ENCODE measurements around the gene NPR1. TPM values are rescaled to one million over a fixed set of nuclear protein-coding genes. Genes with fewer than 3 reads are reported as not detected.

The NPR1 gene
- total RNA-seq, 1 donor from 2014 or later, result 45.9 TPM

- no peak for DNase-seq (ENCODE audit: extremely low spot score in 2 of 2)
- Histone ChIP-seq H3K4me1 (peaks cover 46% of the 10 kb centered on the region), H3K27me3 (no peaks in the 10 kb centered on the region), H3K27ac (peak overlapping the region; percentile 100), H3K4me3 (peak overlapping the region; percentile 91 to 95), H3K36me3 (peaks cover 0 to 22% of the 10 kb centered on the region in 2 donors), H3K9me3 (no peaks in the 10 kb centered on the region)
- intact Hi-C loops (cut with DNase I), result no loop called here
- TF ChIP-seq POLR2AphosphoS5 (IDR thresholded peaks at IDR 0.05; ENCODE audit: insufficient read depth in 1 of 2, low read depth in 1 of 2) (no peak), CTCF (IDR thresholded peaks at IDR 0.05) (peak in 1 of 3 experiments; percentile 11)
Measured at GRCh38 chr1:153633161-153633753, 45.2 kb upstream of the NPR1 start.

GRCh38 chr1:153633754-153634665, 44.5 kb upstream of the NPR1 start, which contains the start of gene CHTOP:
TSS of gene CHTOP (plus strand) at chr1:153634066. CDS start at chr1:153636589, 2,523 bp downstream.
- TF ChIP-seq POLR2A (IDR thresholded peaks at IDR 0.05) (peak in 1 of 2 donors; percentile 85), CTCF (IDR thresholded peaks at IDR 0.05) (peak in 1 of 3 experiments; percentile 27), POLR2AphosphoS5 (IDR thresholded peaks at IDR 0.05; ENCODE audit: insufficient read depth in 1 of 2, low read depth in 1 of 2) (peak; percentile 96 to 97)
- Histone ChIP-seq H3K4me3 (peak within 1 kb of the TSS; percentile 91 to 95), H3K27me3 (no peaks in the 10 kb centered on the region), H3K4me1 (peaks cover 49% of the 10 kb centered on the region), H3K9me3 (no peaks in the 10 kb centered on the region), H3K36me3 (peaks cover 0 to 29% of the 10 kb centered on the region in 2 donors), H3K27ac (peak within 1 kb of the TSS; percentile 100)
- DNase-seq (ENCODE audit: extremely low spot score in 2 of 2), result peak in 1 of 2 donors; percentile 99
- intact Hi-C loops (cut with DNase I), result no loop called here

- intact Hi-C loops (cut with DNase I), result no loop called here
- Histone ChIP-seq H3K4me1 (peaks cover 49% of the 10 kb centered on the region), H3K4me3 (peak overlapping the region in 1 of 2 donors; percentile 95), H3K27me3 (no peaks in the 10 kb centered on the region), H3K36me3 (peaks cover 0 to 48% of the 10 kb centered on the region in 2 donors), H3K27ac (no peak overlapping the region), H3K9me3 (no peaks in the 10 kb centered on the region)
- no peak for DNase-seq (ENCODE audit: extremely low spot score in 2 of 2)
- no peak for TF ChIP-seq POLR2AphosphoS5 (IDR thresholded peaks at IDR 0.05; ENCODE audit: insufficient read depth in 1 of 2, low read depth in 1 of 2)
- TF ChIP-seq POLR2A (IDR thresholded peaks at IDR 0.05), result no peak
- no peak for TF ChIP-seq CTCF (IDR thresholded peaks at IDR 0.05)
Measured at GRCh38 chr1:153635872-153636271, 42.6 kb upstream of the NPR1 start.

- Histone ChIP-seq H3K27me3 (no peaks in the 10 kb centered on the region), H3K27ac (no peak overlapping the region), H3K36me3 (peaks cover 0 to 52% of the 10 kb centered on the region in 2 donors), H3K4me3 (no peak overlapping the region), H3K4me1 (peaks cover 52% of the 10 kb centered on the region), H3K9me3 (no peaks in the 10 kb centered on the region)
- TF ChIP-seq POLR2AphosphoS5 (IDR thresholded peaks at IDR 0.05; ENCODE audit: insufficient read depth in 1 of 2, low read depth in 1 of 2), result no peak
- TF ChIP-seq CTCF (IDR thresholded peaks at IDR 0.05), result no peak
- no peak for TF ChIP-seq POLR2A (IDR thresholded peaks at IDR 0.05)
- DNase-seq (ENCODE audit: extremely low spot score in 2 of 2), result no peak
- intact Hi-C loops (cut with DNase I), result no loop called here
Measured at GRCh38 chr1:153636312-153636711, 42.2 kb upstream of the NPR1 start.
